Fibroblast of lung (primary cell): Measurements from ENCODE around the gene TNFRSF19. TPM values are rescaled to one million over a fixed set of nuclear protein-coding genes. Genes with fewer than 3 reads are reported as not detected.

Experiments used
- DNase-seq, 2 donors: peaks; one replicate each; pipeline versions ENCODE4 v3.0.0 to v3.0.0-alpha.2; 2010; ENCODE audit warnings: low read depth in 2 of 2
- H2AFZ ChIP-seq: 2 replicates; pipeline ENCODE4 v1.5.1; 2012; ENCODE audit warnings: low read length, control low read depth, inconsistent platforms
- H3K27ac ChIP-seq: 2 replicates; pipeline ENCODE4 v1.5.1; 2011; ENCODE audit warnings: low read length, control low read depth; ENCODE audit not compliant: insufficient read depth
- H3K27me3 ChIP-seq: 2 replicates; pipeline ENCODE4 v1.5.1; 2011; ENCODE audit warnings: mild to moderate bottlenecking, low read length; ENCODE audit not compliant: control insufficient read depth, insufficient read depth
- H3K36me3 ChIP-seq: 2 replicates; pipeline ENCODE4 v1.5.1; 2011; ENCODE audit warnings: low read length; ENCODE audit not compliant: control insufficient read depth, insufficient read depth
- H3K4me1 ChIP-seq: 2 replicates; pipeline ENCODE4 v1.5.1; 2011; ENCODE audit warnings: low read length; ENCODE audit not compliant: control insufficient read depth, insufficient read depth; ENCODE audit errors: extremely low read depth
- H3K4me2 ChIP-seq: 2 replicates; pipeline ENCODE4 v1.5.1; 2011; ENCODE audit warnings: low read length, control low read depth; ENCODE audit not compliant: insufficient read depth; ENCODE audit errors: extremely low read depth
- H3K4me3 ChIP-seq, 4 experiments: fragments of 200-600 bp in 1 of 4; sonication (generic) in 1 of 4; replicated peaks in 1 of 4; 2 replicates each; pipeline ENCODE4 v1.5.1; 2011 to 2016; ENCODE audit warnings: low read length in 4 of 4, low read depth in 3 of 4, mild to moderate bottlenecking in 3 of 4, control low read depth in 2 of 4, inconsistent platforms in 1 of 4, mixed read lengths in 1 of 4; ENCODE audit not compliant: insufficient read depth in 1 of 4; ENCODE audit errors: control extremely low read depth in 1 of 4
- H3K79me2 ChIP-seq: 2 replicates; pipeline ENCODE4 v1.5.1; 2012; ENCODE audit warnings: mild to moderate bottlenecking, low read length, inconsistent platforms; ENCODE audit not compliant: control insufficient read depth, insufficient read depth
- H3K9ac ChIP-seq: 2 replicates; pipeline ENCODE4 v1.5.1; 2011; ENCODE audit warnings: mild to moderate bottlenecking, low read length, control low read depth; ENCODE audit not compliant: insufficient read depth
- H3K9me3 ChIP-seq: 2 replicates; pipeline ENCODE4 v1.5.1; 2012; ENCODE audit warnings: low read depth, low read length; ENCODE audit not compliant: control insufficient read depth, insufficient read depth
- H4K20me1 ChIP-seq: 2 replicates; pipeline ENCODE4 v1.5.1; 2011; ENCODE audit warnings: low read length; ENCODE audit not compliant: control insufficient read depth, insufficient read depth; ENCODE audit errors: extremely low read depth
- CTCF ChIP-seq, 2 donors: IDR thresholded peaks in 1 of 2; conservative IDR thresholded peaks in 1 of 2; 1 replicate in 1 of 2; 2 replicates in 1 of 2; pipeline ENCODE4 v1.5.1; 2011 to 2012; ENCODE audit warnings: low read length in 2 of 2, control low read depth in 1 of 2, inconsistent platforms in 1 of 2, low read depth in 1 of 2, mild to moderate bottlenecking in 1 of 2
- EZH2 ChIP-seq: IDR thresholded peaks from 2 replicates; pipeline ENCODE4 v1.5.1; 2012; ENCODE audit warnings: low read length, control low read depth, mild to moderate bottlenecking; ENCODE audit errors: missing control alignments
- polyA plus RNA-seq, 2 donors: library from polyadenylated mRNA; depleted of rRNA in 1 of 2; stranded (reverse) in 1 of 2; unstranded in 1 of 2; fragments of >200 nt; gene quantifications; 2 replicates each; pipeline ENCODE4 v1.2.1, GENCODE V29; 2011 to 2012; ENCODE audit warnings: missing spikeins in 1 of 2
- total RNA-seq: library from RNA; depleted of rRNA; stranded (reverse); fragments of >200 nt; gene quantifications from 2 replicates; pipeline ENCODE4 v1.2.1, GENCODE V29; 2014

The TNFRSF19 gene
- total and polyA plus RNA-seq, 2 donors (not counting 1 experiment from before 2014, with no cell fraction given), result 260 to 330 TPM

DNA sequence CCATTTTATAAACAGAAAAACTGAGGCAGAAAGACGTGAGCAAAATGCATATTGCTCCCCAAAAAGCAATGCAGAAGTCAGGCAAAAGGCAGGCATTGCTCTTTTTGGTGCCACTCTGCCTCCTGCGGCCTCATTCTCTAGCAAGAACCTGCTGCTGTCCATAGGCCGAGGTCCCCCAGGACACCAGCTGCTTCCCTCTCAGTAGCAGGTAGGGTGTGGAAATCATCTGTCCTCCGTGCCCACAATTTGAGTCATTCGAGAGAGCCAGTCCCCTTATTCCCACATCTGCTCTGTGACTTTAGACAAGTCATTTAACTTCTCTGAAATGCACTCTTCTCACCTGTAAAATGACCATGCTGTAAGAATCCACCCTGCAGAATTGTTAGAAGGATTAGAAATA lies 50.0 kb downstream of the TNFRSF19 start:
- Histone ChIP-seq H3K4me3 (no peak overlapping the region), H3K27ac (peak overlapping the region; percentile 84), H3K9me3 (no peaks in the 10 kb centered on the region), H4K20me1 (no peaks in the 10 kb centered on the region), H3K36me3 (peaks cover 4% of the 10 kb centered on the region), H3K4me1 (peaks cover 27% of the 10 kb centered on the region), H3K79me2 (no peaks in the 10 kb centered on the region), H3K27me3 (no peaks in the 10 kb centered on the region), H3K4me2 (no peak overlapping the region), H2AFZ (no peak overlapping the region), H3K9ac (no peak overlapping the region)
- DNase-seq, result no peak
- TF ChIP-seq CTCF (conservative IDR thresholded peaks at IDR 0.05 in 1 of 2, IDR thresholded peaks at IDR 0.05 in 1 of 2; ENCODE audit: low read depth in 1 of 2, low read length in 2 of 2) (no peak), EZH2 (no peak)

DNA sequence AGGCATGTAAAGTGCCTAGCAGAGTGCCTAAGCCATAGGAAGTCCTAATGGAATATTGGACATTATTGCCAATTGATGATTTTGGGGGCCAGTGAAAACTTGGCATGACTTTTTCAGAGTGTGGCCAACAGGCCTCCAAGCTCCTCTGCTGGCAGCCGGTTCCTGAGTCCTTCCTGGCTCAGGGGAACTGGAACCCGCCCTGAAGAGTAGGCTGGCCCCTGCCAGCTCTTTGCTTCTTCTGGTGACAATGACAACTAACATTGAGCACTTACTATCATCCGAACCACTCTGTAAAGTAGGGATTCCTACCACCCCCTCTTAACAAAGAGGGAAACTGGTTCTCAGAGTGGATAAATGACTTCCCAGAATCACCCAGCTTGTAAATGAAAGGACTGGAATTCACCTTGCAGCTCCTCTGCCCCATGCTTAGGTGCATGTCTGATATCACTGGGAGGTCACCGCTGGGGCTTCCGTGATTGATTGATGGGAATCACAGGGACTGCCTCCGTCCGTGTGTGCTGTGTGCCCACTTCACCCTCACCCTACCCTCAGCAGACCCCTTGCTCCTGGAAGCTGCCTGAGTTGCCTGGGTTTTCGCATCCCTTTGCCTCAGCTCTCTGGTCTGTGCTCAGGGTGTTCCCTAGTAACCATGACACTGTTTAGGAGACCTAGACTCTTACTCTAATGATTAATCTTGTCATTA lies 50.6 kb downstream of the TNFRSF19 start:
- no peaks in the 10 kb centered on the region for H3K9me3 ChIP-seq
- peak overlapping the region; percentile 41 for H3K4me2 ChIP-seq
- DNase-seq, result no peak
- peak overlapping the region; percentile 84 for H3K27ac ChIP-seq
- H3K4me1 ChIP-seq, result peaks cover 27% of the 10 kb centered on the region
- TF ChIP-seq EZH2 (no peak), CTCF (conservative IDR thresholded peaks at IDR 0.05 in 1 of 2, IDR thresholded peaks at IDR 0.05 in 1 of 2; ENCODE audit: low read depth in 1 of 2, low read length in 2 of 2) (no peak)
- no peaks in the 10 kb centered on the region for H4K20me1 ChIP-seq
- no peak overlapping the region for H2AFZ ChIP-seq
- peaks cover 4% of the 10 kb centered on the region for H3K36me3 ChIP-seq
- H3K9ac ChIP-seq, result no peak overlapping the region
- H3K4me3 ChIP-seq, result no peak overlapping the region
- no peaks in the 10 kb centered on the region for H3K79me2 ChIP-seq
- H3K27me3 ChIP-seq, result no peaks in the 10 kb centered on the region

DNA sequence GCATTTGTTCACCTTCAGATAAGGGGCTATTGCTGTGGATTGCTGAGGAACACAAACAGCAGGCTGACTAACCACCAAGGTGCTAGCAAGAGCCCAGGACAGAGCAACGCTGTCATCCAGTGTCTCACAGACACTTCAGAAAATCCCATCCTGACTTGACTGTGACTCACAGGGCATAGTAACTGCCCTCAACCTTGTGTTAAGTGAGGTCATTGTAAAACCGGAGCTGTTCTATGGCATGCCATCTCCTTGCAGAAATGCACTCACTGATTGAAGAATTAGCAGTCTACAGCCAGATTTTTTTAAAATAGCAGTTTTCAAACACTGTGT lies 51.1 kb downstream of the TNFRSF19 start:
- Histone ChIP-seq H3K4me1 (peaks cover 27% of the 10 kb centered on the region), H3K4me3 (no peak overlapping the region), H3K9ac (no peak overlapping the region), H3K36me3 (peaks cover 3% of the 10 kb centered on the region), H3K27me3 (no peaks in the 10 kb centered on the region), H3K79me2 (no peaks in the 10 kb centered on the region), H3K9me3 (no peaks in the 10 kb centered on the region), H4K20me1 (no peaks in the 10 kb centered on the region), H3K27ac (peak overlapping the region; percentile 84), H2AFZ (no peak overlapping the region), H3K4me2 (no peak overlapping the region)
- no peak for TF ChIP-seq CTCF (conservative IDR thresholded peaks at IDR 0.05 in 1 of 2, IDR thresholded peaks at IDR 0.05 in 1 of 2; ENCODE audit: low read depth in 1 of 2, low read length in 2 of 2)
- TF ChIP-seq EZH2, result no peak
- DNase-seq, result peak; percentile 79 to 95
